ENCODE data around the gene RASA3.

DNA sequence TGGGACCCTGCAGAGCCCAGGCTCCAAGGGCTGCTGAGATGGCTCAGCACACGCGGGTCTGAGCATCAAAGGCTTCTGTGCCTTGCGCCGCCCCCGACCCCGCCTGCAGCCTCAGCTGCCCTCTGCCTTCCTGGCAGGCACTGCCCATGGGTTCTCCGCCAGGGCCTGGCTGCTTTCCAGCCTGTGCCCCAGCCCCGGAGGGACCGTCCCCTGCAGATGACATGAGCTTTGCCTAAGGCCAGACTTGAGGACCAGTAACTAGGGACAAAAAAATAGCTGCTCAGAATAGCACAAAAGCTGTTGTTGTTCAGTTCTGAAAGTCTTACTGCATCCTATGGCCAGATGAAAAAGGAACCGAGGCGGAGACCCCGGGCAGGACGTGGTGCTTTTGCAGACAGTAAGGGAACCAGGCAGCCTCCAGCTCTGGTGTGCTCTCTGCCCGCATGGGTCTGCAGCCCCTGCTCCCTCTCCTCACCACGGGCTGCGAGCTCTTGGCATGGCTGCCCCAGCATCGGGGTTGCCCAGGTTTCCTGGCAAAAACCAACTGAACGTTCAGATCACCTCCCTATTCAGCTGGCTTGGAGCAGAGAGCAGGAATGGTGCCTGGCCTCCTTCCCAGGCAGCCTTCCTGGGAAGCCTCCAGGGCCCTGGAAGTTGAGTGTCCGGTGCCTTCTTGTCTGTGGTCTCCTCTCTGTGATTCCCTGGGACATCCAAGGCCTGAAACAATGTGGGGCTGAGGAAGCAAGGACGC, 34.1 kb upstream of the RASA3 start:
- TF ChIP-seq POLR2A (IDR thresholded peaks at IDR 0.05): no peak
- TF ChIP-seq, protein P1, sequence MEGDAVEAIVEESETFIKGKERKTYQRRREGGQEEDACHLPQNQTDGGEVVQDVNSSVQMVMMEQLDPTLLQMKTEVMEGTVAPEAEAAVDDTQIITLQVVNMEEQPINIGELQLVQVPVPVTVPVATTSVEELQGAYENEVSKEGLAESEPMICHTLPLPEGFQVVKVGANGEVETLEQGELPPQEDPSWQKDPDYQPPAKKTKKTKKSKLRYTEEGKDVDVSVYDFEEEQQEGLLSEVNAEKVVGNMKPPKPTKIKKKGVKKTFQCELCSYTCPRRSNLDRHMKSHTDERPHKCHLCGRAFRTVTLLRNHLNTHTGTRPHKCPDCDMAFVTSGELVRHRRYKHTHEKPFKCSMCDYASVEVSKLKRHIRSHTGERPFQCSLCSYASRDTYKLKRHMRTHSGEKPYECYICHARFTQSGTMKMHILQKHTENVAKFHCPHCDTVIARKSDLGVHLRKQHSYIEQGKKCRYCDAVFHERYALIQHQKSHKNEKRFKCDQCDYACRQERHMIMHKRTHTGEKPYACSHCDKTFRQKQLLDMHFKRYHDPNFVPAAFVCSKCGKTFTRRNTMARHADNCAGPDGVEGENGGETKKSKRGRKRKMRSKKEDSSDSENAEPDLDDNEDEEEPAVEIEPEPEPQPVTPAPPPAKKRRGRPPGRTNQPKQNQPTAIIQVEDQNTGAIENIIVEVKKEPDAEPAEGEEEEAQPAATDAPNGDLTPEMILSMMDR (IDR thresholded peaks at IDR 0.05): no peak
